ENCODE results near the gene CMIP. TPM values are rescaled to one million over a fixed set of nuclear protein-coding genes. Genes with fewer than 3 reads are reported as not detected.

The CMIP gene
- total RNA-seq, 3 donors from 2014 or later: 73.3 to 127 (median 79.8) TPM

GRCh38 chr16:81458149-81458669, 13.6 kb downstream of the CMIP start:
- DNase-seq: no peak

GRCh38 chr16:81458827-81459598, 14.4 kb downstream of the CMIP start:
- no peak for TF ChIP-seq CTCF (IDR thresholded peaks at IDR 0.05)
- DNase-seq (no peak), ATAC-seq (no peak)
- Histone ChIP-seq H3K4me1 (ENCODE audit: low read depth) (peaks cover 29% of the 10 kb centered on the region), H3K4me3 (no peak overlapping the region), H3K36me3 (ENCODE audit: low read depth) (no peaks in the 10 kb centered on the region), H3K9me3 (no peaks in the 10 kb centered on the region)
- intact Hi-C loops (cut with DNase I, micrococcal nuclease): no loop called here

More at GRCh38 chr16:81458149-81458669, 13.6 kb downstream of the CMIP start:
- Histone ChIP-seq H3K9me3 (no peaks in the 10 kb centered on the region), H3K4me1 (ENCODE audit: low read depth) (peaks cover 32% of the 10 kb centered on the region), H3K36me3 (ENCODE audit: low read depth) (no peaks in the 10 kb centered on the region), H3K4me3 (no peak overlapping the region)
- intact Hi-C loops (cut with DNase I, micrococcal nuclease): no loop called here
- no peak for ATAC-seq
- TF ChIP-seq CTCF (IDR thresholded peaks at IDR 0.05): no peak

- ATAC-seq (no peak), DNase-seq (no peak)
- Histone ChIP-seq H3K4me3 (no peak overlapping the region), H3K36me3 (ENCODE audit: low read depth) (no peaks in the 10 kb centered on the region), H3K9me3 (no peaks in the 10 kb centered on the region), H3K4me1 (ENCODE audit: low read depth) (peaks cover 29% of the 10 kb centered on the region)
- intact Hi-C loops (cut with DNase I, micrococcal nuclease): no loop called here
- TF ChIP-seq CTCF (IDR thresholded peaks at IDR 0.05): no peak
Observed at GRCh38 chr16:81460075-81460474, 15.5 kb downstream of the CMIP start.

GRCh38 chr16:81461243-81461642, 16.6 kb downstream of the CMIP start:
- DNase-seq: no peak

GRCh38 chr16:81461766-81462165, 17.2 kb downstream of the CMIP start:
- no peaks in the 10 kb centered on the region for H3K36me3 ChIP-seq (ENCODE audit: low read depth)
- ATAC-seq: no peak
- no peak for DNase-seq
- intact Hi-C loops (cut with DNase I, micrococcal nuclease): no loop called here
- TF ChIP-seq CTCF (IDR thresholded peaks at IDR 0.05): no peak
- H3K4me3 ChIP-seq: no peak overlapping the region
- no peaks in the 10 kb centered on the region for H3K9me3 ChIP-seq
- H3K4me1 ChIP-seq (ENCODE audit: low read depth): peaks cover 17% of the 10 kb centered on the region

More at GRCh38 chr16:81461243-81461642, 16.6 kb downstream of the CMIP start:
- Histone ChIP-seq H3K9me3 (no peaks in the 10 kb centered on the region), H3K36me3 (ENCODE audit: low read depth) (no peaks in the 10 kb centered on the region), H3K4me3 (no peak overlapping the region), H3K4me1 (ENCODE audit: low read depth) (peaks cover 22% of the 10 kb centered on the region)
- no peak for TF ChIP-seq CTCF (IDR thresholded peaks at IDR 0.05)
- ATAC-seq: no peak
- intact Hi-C loops (cut with DNase I, micrococcal nuclease): no loop called here

Data from mucosa of descending colon (tissue), 3 donors.